Fibroblast of peridontal ligament (primary cell): ENCODE measurements around the gene ANO7.
A peak's percentile ranks its signal among the peaks of the same experiment; 100 is the strongest.

ENCODE experiments used
- DNase-seq: peaks from one replicate; pipeline ENCODE4 v3.0.0-alpha.2; 2010; ENCODE audit errors: extremely low read depth

ANO7 gene

GRCh38 chr2:241209271-241209670 lies 20.8 kb downstream of the ANO7 start:
- DNase-seq, result no peak

- DNase-seq, result no peak
Observed at GRCh38 chr2:241211276-241211675, 22.8 kb downstream of the ANO7 start.

GRCh38 chr2:241213041-241213440 lies 24.6 kb downstream of the ANO7 start:
- DNase-seq, result no peak

GRCh38 chr2:241213567-241213966 lies 25.1 kb downstream of the ANO7 start:
- DNase-seq, result no peak

- no peak for DNase-seq
Observed at GRCh38 chr2:241214209-241214608, 25.7 kb downstream of the ANO7 start.

- DNase-seq, result no peak
Observed at GRCh38 chr2:241214766-241215165, 26.3 kb downstream of the ANO7 start.

- no peak for DNase-seq
Observed at GRCh38 chr2:241215421-241215820, 26.9 kb downstream of the ANO7 start.

- DNase-seq, result no peak
Observed at GRCh38 chr2:241216211-241216761, 27.8 kb downstream of the ANO7 start.

GRCh38 chr2:241217320-241218031 lies 29.0 kb downstream of the ANO7 start:
- DNase-seq, result peak; percentile 50

GRCh38 chr2:241218131-241219029 lies 29.9 kb downstream of the ANO7 start:
- peak; percentile 22 for DNase-seq

GRCh38 chr2:241219030-241219382 lies 30.5 kb downstream of the ANO7 start:
- DNase-seq, result no peak

- no peak for DNase-seq
Observed at GRCh38 chr2:241219856-241220356, 31.4 kb downstream of the ANO7 start.

- no peak for DNase-seq
Observed at GRCh38 chr2:241223211-241224017, 34.9 kb downstream of the ANO7 start.

GRCh38 chr2:241224018-241224850 lies 35.8 kb downstream of the ANO7 start:
- DNase-seq, result peak; percentile 38

GRCh38 chr2:241224851-241225438 lies 36.5 kb downstream of the ANO7 start:
- no peak for DNase-seq

GRCh38 chr2:241225545-241225944 lies 37.1 kb downstream of the ANO7 start:
- DNase-seq, result no peak

GRCh38 chr2:241225983-241226382 lies 37.5 kb downstream of the ANO7 start:
- no peak for DNase-seq

GRCh38 chr2:241226723-241227572 lies 38.5 kb downstream of the ANO7 start:
- no peak for DNase-seq

- no peak for DNase-seq
Observed at GRCh38 chr2:241227594-241227993, 39.1 kb downstream of the ANO7 start.
